Measurements from ENCODE around the gene CRLF2.
A peak's percentile ranks its signal among the peaks of the same experiment; 100 is the strongest.

GRCh38 chrX:1169189-1169588 lies 43.3 kb downstream of the CRLF2 start:
- no peak for TF ChIP-seq STAT6 (CRISPR knock-in tag; conservative IDR thresholded peaks at IDR 0.05; ENCODE audit: low read depth)
- TF ChIP-seq TP53 (CRISPR knock-in tag; IDR thresholded peaks at IDR 0.05): no peak
- TF ChIP-seq CTCF (IDR thresholded peaks at IDR 0.05): no peak
- TF ChIP-seq, protein P1, sequence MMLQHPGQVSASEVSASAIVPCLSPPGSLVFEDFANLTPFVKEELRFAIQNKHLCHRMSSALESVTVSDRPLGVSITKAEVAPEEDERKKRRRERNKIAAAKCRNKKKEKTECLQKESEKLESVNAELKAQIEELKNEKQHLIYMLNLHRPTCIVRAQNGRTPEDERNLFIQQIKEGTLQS (CRISPR knock-in tag; conservative IDR thresholded peaks at IDR 0.05): no peak
- no peak for TF ChIP-seq ATF6 (CRISPR knock-in tag; IDR thresholded peaks at IDR 0.05)
- TF ChIP-seq NFYB (CRISPR knock-in tag; conservative IDR thresholded peaks at IDR 0.05; ENCODE audit: low read depth): no peak
- TF ChIP-seq, protein P2, sequence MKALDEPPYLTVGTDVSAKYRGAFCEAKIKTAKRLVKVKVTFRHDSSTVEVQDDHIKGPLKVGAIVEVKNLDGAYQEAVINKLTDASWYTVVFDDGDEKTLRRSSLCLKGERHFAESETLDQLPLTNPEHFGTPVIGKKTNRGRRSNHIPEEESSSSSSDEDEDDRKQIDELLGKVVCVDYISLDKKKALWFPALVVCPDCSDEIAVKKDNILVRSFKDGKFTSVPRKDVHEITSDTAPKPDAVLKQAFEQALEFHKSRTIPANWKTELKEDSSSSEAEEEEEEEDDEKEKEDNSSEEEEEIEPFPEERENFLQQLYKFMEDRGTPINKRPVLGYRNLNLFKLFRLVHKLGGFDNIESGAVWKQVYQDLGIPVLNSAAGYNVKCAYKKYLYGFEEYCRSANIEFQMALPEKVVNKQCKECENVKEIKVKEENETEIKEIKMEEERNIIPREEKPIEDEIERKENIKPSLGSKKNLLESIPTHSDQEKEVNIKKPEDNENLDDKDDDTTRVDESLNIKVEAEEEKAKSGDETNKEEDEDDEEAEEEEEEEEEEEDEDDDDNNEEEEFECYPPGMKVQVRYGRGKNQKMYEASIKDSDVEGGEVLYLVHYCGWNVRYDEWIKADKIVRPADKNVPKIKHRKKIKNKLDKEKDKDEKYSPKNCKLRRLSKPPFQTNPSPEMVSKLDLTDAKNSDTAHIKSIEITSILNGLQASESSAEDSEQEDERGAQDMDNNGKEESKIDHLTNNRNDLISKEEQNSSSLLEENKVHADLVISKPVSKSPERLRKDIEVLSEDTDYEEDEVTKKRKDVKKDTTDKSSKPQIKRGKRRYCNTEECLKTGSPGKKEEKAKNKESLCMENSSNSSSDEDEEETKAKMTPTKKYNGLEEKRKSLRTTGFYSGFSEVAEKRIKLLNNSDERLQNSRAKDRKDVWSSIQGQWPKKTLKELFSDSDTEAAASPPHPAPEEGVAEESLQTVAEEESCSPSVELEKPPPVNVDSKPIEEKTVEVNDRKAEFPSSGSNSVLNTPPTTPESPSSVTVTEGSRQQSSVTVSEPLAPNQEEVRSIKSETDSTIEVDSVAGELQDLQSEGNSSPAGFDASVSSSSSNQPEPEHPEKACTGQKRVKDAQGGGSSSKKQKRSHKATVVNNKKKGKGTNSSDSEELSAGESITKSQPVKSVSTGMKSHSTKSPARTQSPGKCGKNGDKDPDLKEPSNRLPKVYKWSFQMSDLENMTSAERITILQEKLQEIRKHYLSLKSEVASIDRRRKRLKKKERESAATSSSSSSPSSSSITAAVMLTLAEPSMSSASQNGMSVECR (CRISPR knock-in tag; IDR thresholded peaks at IDR 0.05; ENCODE audit: borderline replicate concordance): no peak
- no peak for TF ChIP-seq ESRRA (CRISPR knock-in tag; IDR thresholded peaks at IDR 0.05; ENCODE audit: borderline replicate concordance)
- no peak for TF ChIP-seq SMAD3 (CRISPR knock-in tag; IDR thresholded peaks at IDR 0.05; ENCODE audit: borderline replicate concordance)
- no peak for TF ChIP-seq MAX (CRISPR knock-in tag; IDR thresholded peaks at IDR 0.05)
- no peak for TF ChIP-seq ETV6 (CRISPR knock-in tag; IDR thresholded peaks at IDR 0.05)
- TF ChIP-seq ZNF512 (CRISPR knock-in tag; IDR thresholded peaks at IDR 0.05; ENCODE audit: borderline replicate concordance): peak; percentile 78; the same call in 1 of the 2 replicates
